Transverse colon (tissue), 4 donors: Measurements from ENCODE around the gene ANTXR2.

Experiments used
- CTCF ChIP-seq, 5 experiments: fragments of 200-600 bp in 3 of 5; fragments of 450-650 bp in 2 of 5; sonication (generic) in 3 of 5; IDR thresholded peaks; 1 replicate in 2 of 5; 2 replicates in 3 of 5; pipeline ENCODE4 v1.5.1; 2016 to 2017; ENCODE audit warnings: antibody characterized with exemption in 5 of 5, inconsistent platforms in 3 of 5, mild to moderate bottlenecking in 2 of 5, moderate library complexity in 1 of 5
- POLR2A ChIP-seq: fragments of 450-650 bp; IDR thresholded peaks from one replicate; pipeline ENCODE4 v1.6.1; 2016; ENCODE audit warnings: antibody characterized with exemption, mild to moderate bottlenecking, moderate library complexity
- POLR2AphosphoS5 ChIP-seq, 3 donors: sonication (generic); formaldehyde crosslinking; IDR thresholded peaks; one replicate each; pipeline ENCODE4 v1.6.1; 2016; ENCODE audit warnings: antibody characterized with exemption in 3 of 3

GRCh38 chr4:80036949-80037685 lies 35.9 kb downstream of the ANTXR2 start:
- TF ChIP-seq POLR2AphosphoS5 (IDR thresholded peaks at IDR 0.05) (peak in 2 of 3 donors; percentile 87 to 92), POLR2A (no peak), CTCF (IDR thresholded peaks at IDR 0.05) (no peak)
